OCI-LY3 (cell line): ENCODE results near the gene SUCLG2.

Source experiments
- H2AFZ ChIP-seq: fragments of 200-600, 300-600 bp; shearing (Covaris generic); 2 replicates; pipeline ENCODE4 v1.6.0; 2014; ENCODE audit warnings: antibody characterized with exemption, low read depth, low read length
- H3K27ac ChIP-seq: fragments of 200-600, 300-600 bp; sonication (generic); 2 replicates; pipeline ENCODE4 v1.5.1; 2014; ENCODE audit warnings: mild to moderate bottlenecking, low read length, moderate library complexity, mixed read lengths
- H3K27me3 ChIP-seq: fragments of 200-600, 300-600 bp; sonication (generic); 2 replicates; pipeline ENCODE4 v1.6.1; 2014; ENCODE audit warnings: low read depth, low read length, mixed read lengths
- H3K36me3 ChIP-seq: fragments of 200-600, 300-600 bp; sonication (generic); replicated peaks from 2 replicates; pipeline ENCODE3; 2014; ENCODE audit warnings: low read depth, low read length, mixed read lengths
- H3K4me1 ChIP-seq: fragments of 300-600, 200-600 bp; sonication (generic); 2 replicates; pipeline ENCODE4 v1.6.1; 2014; ENCODE audit warnings: low read length, mixed read lengths
- H3K4me2 ChIP-seq: fragments of 200-600, 300-600 bp; sonication (generic); 2 replicates; pipeline ENCODE4 v1.6.1; 2014; ENCODE audit warnings: low read length, mixed read lengths
- H3K4me3 ChIP-seq: fragments of 300-600, 200-600 bp; sonication (generic); 2 replicates; pipeline ENCODE4 v1.5.1; 2014; ENCODE audit warnings: antibody characterized with exemption, mild to moderate bottlenecking, low read length, moderate library complexity
- H3K79me2 ChIP-seq: fragments of 300-600, 200-600 bp; shearing (Covaris generic); 2 replicates; pipeline ENCODE4 v1.6.1; 2014; ENCODE audit warnings: mild to moderate bottlenecking, low read length, mixed read lengths
- H3K9ac ChIP-seq: fragments of 300-600, 200-600 bp; shearing (Covaris generic); 2 replicates; pipeline ENCODE4 v1.6.0; 2014; ENCODE audit warnings: mild to moderate bottlenecking, low read length, moderate library complexity
- H3K9me3 ChIP-seq: fragments of 200-600, 300-600 bp; shearing (Covaris generic); 2 replicates; pipeline ENCODE4 v1.6.1; 2014; ENCODE audit warnings: low read length, mixed read lengths; ENCODE audit not compliant: insufficient read depth
- H4K20me1 ChIP-seq: fragments of 200-600, 300-600 bp; sonication (generic); 2 replicates; pipeline ENCODE4 v1.6.1; 2016; ENCODE audit warnings: low read length, mixed read lengths; ENCODE audit not compliant: insufficient read depth
- EZH2phosphoT487 ChIP-seq: fragments of 200-600 bp; shearing (Covaris generic); IDR thresholded peaks from 2 replicates; pipeline ENCODE4 v1.6.1; 2018; ENCODE audit warnings: antibody characterized with exemption, mixed run types, low read depth
- TF ChIP-seq, protein P1 (sequence below): fragments of 200-600, 300-600 bp; sonication (generic); IDR thresholded peaks from 2 replicates; pipeline ENCODE4 v1.5.1; 2014; ENCODE audit warnings: antibody characterized with exemption, low read length, low read depth

The SUCLG2 gene

DNA sequence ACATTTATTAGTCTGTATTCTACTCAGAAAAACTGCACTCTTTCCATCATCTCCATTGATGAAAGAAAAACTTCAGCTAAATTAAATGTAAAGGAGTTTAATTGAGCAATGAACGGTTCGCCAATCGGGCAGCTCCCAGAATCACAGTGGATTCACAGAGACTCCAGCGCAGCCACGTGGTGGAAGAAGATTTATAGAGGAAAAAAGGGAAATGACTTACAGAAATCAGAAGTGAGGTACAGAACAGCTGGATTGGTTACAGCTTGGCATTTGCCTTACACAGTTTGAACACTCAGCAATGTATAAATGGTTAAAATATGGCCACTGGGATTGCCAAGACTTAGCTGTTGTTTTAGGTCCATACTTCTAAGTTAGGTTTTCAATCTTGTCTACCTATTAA is 2.8 kb upstream of the SUCLG2 start:
- TF ChIP-seq, protein P1, sequence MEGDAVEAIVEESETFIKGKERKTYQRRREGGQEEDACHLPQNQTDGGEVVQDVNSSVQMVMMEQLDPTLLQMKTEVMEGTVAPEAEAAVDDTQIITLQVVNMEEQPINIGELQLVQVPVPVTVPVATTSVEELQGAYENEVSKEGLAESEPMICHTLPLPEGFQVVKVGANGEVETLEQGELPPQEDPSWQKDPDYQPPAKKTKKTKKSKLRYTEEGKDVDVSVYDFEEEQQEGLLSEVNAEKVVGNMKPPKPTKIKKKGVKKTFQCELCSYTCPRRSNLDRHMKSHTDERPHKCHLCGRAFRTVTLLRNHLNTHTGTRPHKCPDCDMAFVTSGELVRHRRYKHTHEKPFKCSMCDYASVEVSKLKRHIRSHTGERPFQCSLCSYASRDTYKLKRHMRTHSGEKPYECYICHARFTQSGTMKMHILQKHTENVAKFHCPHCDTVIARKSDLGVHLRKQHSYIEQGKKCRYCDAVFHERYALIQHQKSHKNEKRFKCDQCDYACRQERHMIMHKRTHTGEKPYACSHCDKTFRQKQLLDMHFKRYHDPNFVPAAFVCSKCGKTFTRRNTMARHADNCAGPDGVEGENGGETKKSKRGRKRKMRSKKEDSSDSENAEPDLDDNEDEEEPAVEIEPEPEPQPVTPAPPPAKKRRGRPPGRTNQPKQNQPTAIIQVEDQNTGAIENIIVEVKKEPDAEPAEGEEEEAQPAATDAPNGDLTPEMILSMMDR, result no peak
- no peak for TF ChIP-seq EZH2phosphoT487
- H3K79me2 ChIP-seq, result peaks cover 28% of the 10 kb centered on the region
- H3K4me1 ChIP-seq, result peaks cover 16% of the 10 kb centered on the region

DNA sequence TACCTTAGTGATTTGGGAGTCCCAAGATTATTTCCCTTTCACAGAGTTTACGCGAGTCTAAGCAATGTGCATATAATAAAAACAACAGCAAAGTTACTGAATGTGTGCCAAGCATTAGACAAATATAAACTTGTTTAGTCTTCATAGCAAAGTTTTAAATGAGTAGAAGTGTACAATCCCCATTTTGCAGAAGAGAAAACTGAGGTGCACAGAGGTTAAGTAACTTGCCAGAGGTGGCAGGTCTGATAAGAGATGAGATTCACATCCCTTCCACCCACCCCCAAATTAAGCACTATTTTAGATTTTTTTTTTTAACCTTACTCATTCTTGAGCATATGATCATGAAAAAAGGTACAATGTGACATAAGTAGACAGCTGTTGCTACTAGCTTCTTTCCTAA is 2.2 kb upstream of the SUCLG2 start:
- Histone ChIP-seq H4K20me1 (peaks cover 11% of the 10 kb centered on the region; the same call in 1 of the 2 replicates), H3K9me3 (no peaks in the 10 kb centered on the region), H3K27me3 (no peaks in the 10 kb centered on the region), H3K4me1 (peaks cover 22% of the 10 kb centered on the region), H2AFZ (no peak overlapping the region), H3K4me2 (no peak overlapping the region), H3K79me2 (peaks cover 33% of the 10 kb centered on the region), H3K27ac (no peak overlapping the region), H3K9ac (no peak overlapping the region), H3K4me3 (no peak overlapping the region), H3K36me3 (peaks cover 15% of the 10 kb centered on the region)
- TF ChIP-seq, protein P1, result no peak
- TF ChIP-seq EZH2phosphoT487, result no peak

More for the DNA sequence above, 2.8 kb upstream of the SUCLG2 start:
- Histone ChIP-seq H3K36me3 (peaks cover 9% of the 10 kb centered on the region), H3K9me3 (no peaks in the 10 kb centered on the region), H3K27ac (no peak overlapping the region), H3K9ac (no peak overlapping the region), H3K27me3 (no peaks in the 10 kb centered on the region), H3K4me3 (no peak overlapping the region), H4K20me1 (0 out of 2 replicates have a peak, but pooled peaks cover 5% of the 10 kb centered on the region), H2AFZ (no peak overlapping the region), H3K4me2 (no peak overlapping the region)

DNA sequence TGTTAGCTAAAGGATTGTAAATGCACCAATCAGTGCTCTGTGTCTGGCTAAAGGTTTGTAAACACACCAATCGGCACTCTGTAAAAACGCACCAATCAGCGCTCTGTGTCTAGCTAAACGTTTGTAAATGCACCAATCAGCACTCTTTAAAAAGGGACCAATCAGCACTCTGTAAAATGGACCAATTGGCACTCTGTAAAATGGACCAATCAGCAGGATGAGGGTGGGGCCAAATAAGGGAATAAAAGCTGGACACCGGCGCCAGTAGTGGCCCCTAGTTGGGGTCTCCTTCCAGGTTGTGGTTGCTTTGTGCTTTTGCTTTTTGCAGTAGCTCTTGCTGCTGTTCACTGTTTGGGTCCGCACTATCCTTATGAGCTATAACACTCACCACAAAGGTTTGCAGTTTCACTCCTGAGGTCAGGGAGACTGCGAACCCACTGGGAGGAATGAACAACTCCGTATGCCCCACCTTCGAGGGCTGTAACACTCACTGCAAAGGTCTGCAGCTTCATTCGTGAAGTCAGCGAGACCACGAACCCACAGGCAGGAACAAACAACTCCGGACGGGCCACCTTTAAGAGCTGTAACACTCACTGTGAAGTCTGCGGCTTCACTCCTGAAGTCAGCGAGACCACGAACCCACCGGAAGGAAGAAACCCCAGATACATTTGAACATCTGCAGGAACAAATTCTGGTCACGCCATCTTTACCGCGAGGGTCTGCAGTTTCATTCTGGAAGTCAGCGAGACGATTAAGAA is 1.1 kb upstream of the SUCLG2 start:
- peak overlapping the region; percentile 91 for H3K27ac ChIP-seq
- peak overlapping the region; percentile 97 for H3K9ac ChIP-seq
- no peak overlapping the region; the same call in 1 of the 2 replicates for H2AFZ ChIP-seq
- H3K27me3 ChIP-seq, result no peaks in the 10 kb centered on the region
- H3K9me3 ChIP-seq, result no peaks in the 10 kb centered on the region
- TF ChIP-seq, protein P1, result no peak
- TF ChIP-seq EZH2phosphoT487, result no peak
- H4K20me1 ChIP-seq, result peaks cover 22% of the 10 kb centered on the region
- H3K4me3 ChIP-seq, result peak overlapping the region; percentile 92
- H3K4me2 ChIP-seq, result peak overlapping the region; percentile 83
- peaks cover 24% of the 10 kb centered on the region for H3K36me3 ChIP-seq
- H3K4me1 ChIP-seq, result peaks cover 32% of the 10 kb centered on the region
- H3K79me2 ChIP-seq, result peaks cover 44% of the 10 kb centered on the region

DNA sequence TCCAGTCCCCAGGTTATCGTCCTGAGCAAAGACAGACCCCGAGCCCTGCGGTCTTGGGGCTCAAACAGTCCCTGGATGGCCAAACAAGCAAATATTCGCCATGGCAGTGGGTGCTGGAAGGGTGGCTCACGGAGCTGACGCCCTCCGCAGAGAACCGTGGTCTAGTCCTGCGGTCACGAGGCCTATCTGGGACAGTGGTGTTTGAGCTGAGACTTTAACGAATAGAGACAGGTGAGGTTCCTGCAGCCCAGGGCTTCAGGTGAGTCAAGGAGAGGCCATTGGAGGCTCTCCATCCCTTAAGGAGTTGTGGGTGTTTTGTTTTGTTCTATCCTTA is 399 bp upstream of the SUCLG2 start:
- no peaks in the 10 kb centered on the region for H3K9me3 ChIP-seq
- TF ChIP-seq, protein P1, result no peak
- no peak for TF ChIP-seq EZH2phosphoT487
- H3K27me3 ChIP-seq, result no peaks in the 10 kb centered on the region
- H3K36me3 ChIP-seq, result peaks cover 24% of the 10 kb centered on the region
- H3K4me3 ChIP-seq, result peak overlapping the region; percentile 92
- H3K4me2 ChIP-seq, result peak overlapping the region; percentile 83
- peak overlapping the region; percentile 97 for H3K9ac ChIP-seq
- H3K27ac ChIP-seq, result peak overlapping the region; percentile 91
- H3K79me2 ChIP-seq, result peaks cover 51% of the 10 kb centered on the region
- H4K20me1 ChIP-seq, result peaks cover 29% of the 10 kb centered on the region
- peak overlapping the region; percentile 98 for H2AFZ ChIP-seq
- peaks cover 38% of the 10 kb centered on the region for H3K4me1 ChIP-seq
